Gastroesophageal sphincter (tissue), 3 donors: Measurements from ENCODE around the gene RGS2.

ENCODE experiments used
- EP300 ChIP-seq: sonication (generic); formaldehyde crosslinking; IDR thresholded peaks from one replicate; pipeline ENCODE4 v1.6.1; 2017; ENCODE audit warnings: antibody characterized with exemption, mild to moderate bottlenecking
- POLR2AphosphoS5 ChIP-seq: sonication (generic); formaldehyde crosslinking; IDR thresholded peaks from one replicate; pipeline ENCODE4 v1.6.1; 2017; ENCODE audit warnings: antibody characterized with exemption
- TF ChIP-seq, protein P1 (sequence below), 4 experiments: fragments of 200-600 bp in 2 of 4; fragments of 450-650 bp in 2 of 4; sonication (generic) in 1 of 4; IDR thresholded peaks; one replicate each; pipeline ENCODE4 v1.5.1; 2017 to 2019; ENCODE audit warnings: antibody characterized with exemption in 4 of 4, mild to moderate bottlenecking in 2 of 4, moderate library complexity in 2 of 4

DNA sequence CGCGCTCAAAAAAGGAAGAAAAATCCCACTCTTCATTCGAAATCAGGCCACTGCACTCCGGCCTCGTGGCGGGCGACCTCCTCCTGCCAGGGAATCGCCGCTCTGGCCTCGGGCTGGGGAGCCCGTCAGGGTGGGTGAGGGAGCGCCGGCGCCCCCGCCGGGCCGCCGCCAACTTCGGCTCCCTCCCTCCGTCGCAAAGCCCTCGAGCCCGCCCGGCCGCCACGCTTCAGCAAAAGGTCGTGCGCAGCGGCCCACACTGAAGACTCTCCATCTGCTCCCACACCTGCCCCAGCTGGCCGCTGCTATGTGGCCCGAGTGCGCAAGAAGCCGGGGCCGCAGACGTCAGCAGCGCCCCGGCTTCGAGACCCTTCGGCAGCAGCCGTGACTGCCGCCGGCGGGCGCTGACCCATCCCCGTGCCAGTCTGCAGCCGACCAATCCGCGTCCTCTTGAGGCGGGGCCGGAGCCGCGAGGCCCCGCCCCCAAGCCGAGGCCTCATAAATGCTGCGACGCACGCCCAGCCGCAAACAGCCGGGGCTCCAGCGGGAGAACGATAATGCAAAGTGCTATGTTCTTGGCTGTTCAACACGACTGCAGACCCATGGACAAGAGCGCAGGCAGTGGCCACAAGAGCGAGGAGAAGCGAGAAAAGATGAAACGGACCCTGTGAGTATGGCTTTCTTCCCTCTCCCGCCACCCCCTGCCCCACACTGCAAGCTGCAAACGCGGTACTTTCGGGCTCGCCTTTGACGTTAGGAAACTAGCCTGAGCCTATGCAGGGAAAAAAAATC lies at the start of gene RGS2:
- TF ChIP-seq EP300 (peak; percentile 50), POLR2AphosphoS5 (peak; percentile 100)
- TF ChIP-seq, protein P1, sequence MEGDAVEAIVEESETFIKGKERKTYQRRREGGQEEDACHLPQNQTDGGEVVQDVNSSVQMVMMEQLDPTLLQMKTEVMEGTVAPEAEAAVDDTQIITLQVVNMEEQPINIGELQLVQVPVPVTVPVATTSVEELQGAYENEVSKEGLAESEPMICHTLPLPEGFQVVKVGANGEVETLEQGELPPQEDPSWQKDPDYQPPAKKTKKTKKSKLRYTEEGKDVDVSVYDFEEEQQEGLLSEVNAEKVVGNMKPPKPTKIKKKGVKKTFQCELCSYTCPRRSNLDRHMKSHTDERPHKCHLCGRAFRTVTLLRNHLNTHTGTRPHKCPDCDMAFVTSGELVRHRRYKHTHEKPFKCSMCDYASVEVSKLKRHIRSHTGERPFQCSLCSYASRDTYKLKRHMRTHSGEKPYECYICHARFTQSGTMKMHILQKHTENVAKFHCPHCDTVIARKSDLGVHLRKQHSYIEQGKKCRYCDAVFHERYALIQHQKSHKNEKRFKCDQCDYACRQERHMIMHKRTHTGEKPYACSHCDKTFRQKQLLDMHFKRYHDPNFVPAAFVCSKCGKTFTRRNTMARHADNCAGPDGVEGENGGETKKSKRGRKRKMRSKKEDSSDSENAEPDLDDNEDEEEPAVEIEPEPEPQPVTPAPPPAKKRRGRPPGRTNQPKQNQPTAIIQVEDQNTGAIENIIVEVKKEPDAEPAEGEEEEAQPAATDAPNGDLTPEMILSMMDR (IDR thresholded peaks at IDR 0.05): peak in 2 of 4 experiments; percentile 5 to 45
